ENCODE measurements around the gene TPP1. TPM values are rescaled to one million over a fixed set of nuclear protein-coding genes. Genes with fewer than 3 reads are reported as not detected.

TPP1 gene
- total and polyA plus RNA-seq, 9 of the 15 experiments (the other 6 are each of a cell fraction or from before 2014, with no cell fraction given) = 7.5 to 75.8 (median 15.7) TPM

DNA sequence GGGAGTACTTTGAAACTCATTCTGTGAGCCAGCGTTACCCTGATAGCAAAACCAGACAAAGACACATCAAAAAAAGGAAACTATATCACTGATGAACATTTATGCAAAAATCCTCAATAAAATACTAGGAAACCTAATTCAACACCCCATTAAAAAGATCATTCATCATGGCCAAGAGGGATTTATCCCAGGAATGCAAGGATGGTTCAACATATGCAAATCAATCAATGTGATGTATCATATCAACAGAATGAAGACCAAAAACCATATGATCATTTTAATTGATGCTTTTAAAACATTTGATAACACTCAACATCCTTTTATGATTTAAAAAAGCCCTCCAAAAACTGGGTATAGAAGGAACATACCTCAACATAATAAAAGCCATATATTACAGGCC, 35.6 kb downstream of the TPP1 start (continued):
- TF ChIP-seq, protein P1, sequence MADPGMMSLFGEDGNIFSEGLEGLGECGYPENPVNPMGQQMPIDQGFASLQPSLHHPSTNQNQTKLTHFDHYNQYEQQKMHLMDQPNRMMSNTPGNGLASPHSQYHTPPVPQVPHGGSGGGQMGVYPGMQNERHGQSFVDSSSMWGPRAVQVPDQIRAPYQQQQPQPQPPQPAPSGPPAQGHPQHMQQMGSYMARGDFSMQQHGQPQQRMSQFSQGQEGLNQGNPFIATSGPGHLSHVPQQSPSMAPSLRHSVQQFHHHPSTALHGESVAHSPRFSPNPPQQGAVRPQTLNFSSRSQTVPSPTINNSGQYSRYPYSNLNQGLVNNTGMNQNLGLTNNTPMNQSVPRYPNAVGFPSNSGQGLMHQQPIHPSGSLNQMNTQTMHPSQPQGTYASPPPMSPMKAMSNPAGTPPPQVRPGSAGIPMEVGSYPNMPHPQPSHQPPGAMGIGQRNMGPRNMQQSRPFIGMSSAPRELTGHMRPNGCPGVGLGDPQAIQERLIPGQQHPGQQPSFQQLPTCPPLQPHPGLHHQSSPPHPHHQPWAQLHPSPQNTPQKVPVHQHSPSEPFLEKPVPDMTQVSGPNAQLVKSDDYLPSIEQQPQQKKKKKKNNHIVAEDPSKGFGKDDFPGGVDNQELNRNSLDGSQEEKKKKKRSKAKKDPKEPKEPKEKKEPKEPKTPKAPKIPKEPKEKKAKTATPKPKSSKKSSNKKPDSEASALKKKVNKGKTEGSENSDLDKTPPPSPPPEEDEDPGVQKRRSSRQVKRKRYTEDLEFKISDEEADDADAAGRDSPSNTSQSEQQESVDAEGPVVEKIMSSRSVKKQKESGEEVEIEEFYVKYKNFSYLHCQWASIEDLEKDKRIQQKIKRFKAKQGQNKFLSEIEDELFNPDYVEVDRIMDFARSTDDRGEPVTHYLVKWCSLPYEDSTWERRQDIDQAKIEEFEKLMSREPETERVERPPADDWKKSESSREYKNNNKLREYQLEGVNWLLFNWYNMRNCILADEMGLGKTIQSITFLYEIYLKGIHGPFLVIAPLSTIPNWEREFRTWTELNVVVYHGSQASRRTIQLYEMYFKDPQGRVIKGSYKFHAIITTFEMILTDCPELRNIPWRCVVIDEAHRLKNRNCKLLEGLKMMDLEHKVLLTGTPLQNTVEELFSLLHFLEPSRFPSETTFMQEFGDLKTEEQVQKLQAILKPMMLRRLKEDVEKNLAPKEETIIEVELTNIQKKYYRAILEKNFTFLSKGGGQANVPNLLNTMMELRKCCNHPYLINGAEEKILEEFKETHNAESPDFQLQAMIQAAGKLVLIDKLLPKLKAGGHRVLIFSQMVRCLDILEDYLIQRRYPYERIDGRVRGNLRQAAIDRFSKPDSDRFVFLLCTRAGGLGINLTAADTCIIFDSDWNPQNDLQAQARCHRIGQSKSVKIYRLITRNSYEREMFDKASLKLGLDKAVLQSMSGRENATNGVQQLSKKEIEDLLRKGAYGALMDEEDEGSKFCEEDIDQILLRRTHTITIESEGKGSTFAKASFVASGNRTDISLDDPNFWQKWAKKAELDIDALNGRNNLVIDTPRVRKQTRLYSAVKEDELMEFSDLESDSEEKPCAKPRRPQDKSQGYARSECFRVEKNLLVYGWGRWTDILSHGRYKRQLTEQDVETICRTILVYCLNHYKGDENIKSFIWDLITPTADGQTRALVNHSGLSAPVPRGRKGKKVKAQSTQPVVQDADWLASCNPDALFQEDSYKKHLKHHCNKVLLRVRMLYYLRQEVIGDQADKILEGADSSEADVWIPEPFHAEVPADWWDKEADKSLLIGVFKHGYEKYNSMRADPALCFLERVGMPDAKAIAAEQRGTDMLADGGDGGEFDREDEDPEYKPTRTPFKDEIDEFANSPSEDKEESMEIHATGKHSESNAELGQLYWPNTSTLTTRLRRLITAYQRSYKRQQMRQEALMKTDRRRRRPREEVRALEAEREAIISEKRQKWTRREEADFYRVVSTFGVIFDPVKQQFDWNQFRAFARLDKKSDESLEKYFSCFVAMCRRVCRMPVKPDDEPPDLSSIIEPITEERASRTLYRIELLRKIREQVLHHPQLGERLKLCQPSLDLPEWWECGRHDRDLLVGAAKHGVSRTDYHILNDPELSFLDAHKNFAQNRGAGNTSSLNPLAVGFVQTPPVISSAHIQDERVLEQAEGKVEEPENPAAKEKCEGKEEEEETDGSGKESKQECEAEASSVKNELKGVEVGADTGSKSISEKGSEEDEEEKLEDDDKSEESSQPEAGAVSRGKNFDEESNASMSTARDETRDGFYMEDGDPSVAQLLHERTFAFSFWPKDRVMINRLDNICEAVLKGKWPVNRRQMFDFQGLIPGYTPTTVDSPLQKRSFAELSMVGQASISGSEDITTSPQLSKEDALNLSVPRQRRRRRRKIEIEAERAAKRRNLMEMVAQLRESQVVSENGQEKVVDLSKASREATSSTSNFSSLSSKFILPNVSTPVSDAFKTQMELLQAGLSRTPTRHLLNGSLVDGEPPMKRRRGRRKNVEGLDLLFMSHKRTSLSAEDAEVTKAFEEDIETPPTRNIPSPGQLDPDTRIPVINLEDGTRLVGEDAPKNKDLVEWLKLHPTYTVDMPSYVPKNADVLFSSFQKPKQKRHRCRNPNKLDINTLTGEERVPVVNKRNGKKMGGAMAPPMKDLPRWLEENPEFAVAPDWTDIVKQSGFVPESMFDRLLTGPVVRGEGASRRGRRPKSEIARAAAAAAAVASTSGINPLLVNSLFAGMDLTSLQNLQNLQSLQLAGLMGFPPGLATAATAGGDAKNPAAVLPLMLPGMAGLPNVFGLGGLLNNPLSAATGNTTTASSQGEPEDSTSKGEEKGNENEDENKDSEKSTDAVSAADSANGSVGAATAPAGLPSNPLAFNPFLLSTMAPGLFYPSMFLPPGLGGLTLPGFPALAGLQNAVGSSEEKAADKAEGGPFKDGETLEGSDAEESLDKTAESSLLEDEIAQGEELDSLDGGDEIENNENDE (IDR thresholded peaks at IDR 0.05; ENCODE audit: low read depth, low read length) = no peak
- no peak for TF ChIP-seq FUS (optimal IDR thresholded peaks at IDR 0.05; ENCODE audit: low read depth, low read length)
- no peak for TF ChIP-seq ZNF76 (CRISPR knock-in tag; IDR thresholded peaks at IDR 0.05; ENCODE audit: borderline replicate concordance)
- TF ChIP-seq, protein P2, sequence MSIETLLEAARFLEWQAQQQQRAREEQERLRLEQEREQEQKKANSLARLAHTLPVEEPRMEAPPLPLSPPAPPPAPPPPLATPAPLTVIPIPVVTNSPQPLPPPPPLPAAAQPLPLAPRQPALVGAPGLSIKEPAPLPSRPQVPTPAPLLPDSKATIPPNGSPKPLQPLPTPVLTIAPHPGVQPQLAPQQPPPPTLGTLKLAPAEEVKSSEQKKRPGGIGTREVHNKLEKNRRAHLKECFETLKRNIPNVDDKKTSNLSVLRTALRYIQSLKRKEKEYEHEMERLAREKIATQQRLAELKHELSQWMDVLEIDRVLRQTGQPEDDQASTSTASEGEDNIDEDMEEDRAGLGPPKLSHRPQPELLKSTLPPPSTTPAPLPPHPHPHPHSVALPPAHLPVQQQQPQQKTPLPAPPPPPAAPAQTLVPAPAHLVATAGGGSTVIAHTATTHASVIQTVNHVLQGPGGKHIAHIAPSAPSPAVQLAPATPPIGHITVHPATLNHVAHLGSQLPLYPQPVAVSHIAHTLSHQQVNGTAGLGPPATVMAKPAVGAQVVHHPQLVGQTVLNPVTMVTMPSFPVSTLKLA (conservative IDR thresholded peaks at IDR 0.05) = no peak
- TF ChIP-seq BHLHE40 (IDR thresholded peaks at IDR 0.05; ENCODE audit: low read length) = no peak
- TF ChIP-seq KDM5B (IDR thresholded peaks at IDR 0.05; ENCODE audit: insufficient replicate concordance, low read depth, low read length) = no peak
- TF ChIP-seq ZNF445 (CRISPR knock-in tag; IDR thresholded peaks at IDR 0.05; ENCODE audit: low read depth) = peak; percentile 90

All from K562 (cell line).